Stimulated activated CD4-positive, alpha-beta T cell treated with anti-CD3 and anti-CD28 coated beads, Interleukin-1b, Interleukin-23, amount 100 ng/mL, for 1 hour (primary cell): ENCODE results near the gene SPEM1.
A peak's percentile ranks its signal among the peaks of the same experiment; 100 is the strongest.

Experiments used
- DNase-seq, 2 donors: peaks; one replicate each; pipeline ENCODE4 v3.0.0-alpha.2; 2020; ENCODE audit warnings: low read depth in 2 of 2

The SPEM1 gene

DNA sequence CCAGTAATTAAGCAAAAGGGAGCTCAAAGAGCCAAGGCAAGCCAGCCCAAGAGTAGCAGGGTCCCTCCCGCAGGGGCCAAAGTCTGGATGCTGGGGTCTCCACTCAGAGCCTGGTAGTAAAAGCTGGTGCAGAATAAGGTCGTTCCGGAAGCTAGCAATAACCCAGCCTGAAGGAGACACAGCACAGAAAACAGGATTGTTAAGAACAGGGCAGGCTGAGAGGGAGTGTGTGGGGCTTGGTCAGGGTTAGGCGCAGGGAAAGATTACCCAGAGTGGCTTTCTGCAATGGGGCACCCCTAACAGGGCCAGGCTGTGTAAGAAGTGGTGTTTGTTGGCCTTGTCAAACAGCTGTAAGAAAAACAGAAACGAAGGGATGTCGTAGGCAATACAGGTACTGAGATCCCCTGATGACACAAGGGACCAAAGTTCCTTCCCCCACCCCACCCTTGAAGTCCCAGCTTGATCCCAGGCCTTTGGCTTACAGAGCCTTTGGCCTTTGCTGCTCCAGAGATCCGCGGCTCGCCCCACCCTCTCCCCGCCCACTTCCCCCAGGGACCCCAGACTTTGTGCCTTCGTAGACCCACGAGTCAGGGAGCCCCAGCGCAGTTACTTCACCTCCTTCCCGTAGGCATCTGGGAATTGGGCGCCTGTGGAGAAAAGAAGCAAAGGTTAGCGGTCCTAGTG is 16.9 kb upstream of the SPEM1 start:
- DNase-seq = no peak

DNA sequence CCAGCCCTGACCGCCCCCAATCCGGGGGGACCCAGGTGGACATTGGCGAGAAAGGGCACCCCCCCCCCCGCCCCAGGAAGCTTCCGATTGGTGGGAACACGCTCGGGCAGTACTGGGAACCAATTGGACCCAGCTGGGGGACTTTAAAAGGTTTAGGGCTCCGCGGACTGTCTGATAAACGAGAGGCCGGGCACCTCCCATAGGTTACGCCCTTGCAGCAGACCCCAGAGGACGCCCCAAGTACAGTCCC is 16.5 kb upstream of the SPEM1 start:
- DNase-seq = no peak

DNA sequence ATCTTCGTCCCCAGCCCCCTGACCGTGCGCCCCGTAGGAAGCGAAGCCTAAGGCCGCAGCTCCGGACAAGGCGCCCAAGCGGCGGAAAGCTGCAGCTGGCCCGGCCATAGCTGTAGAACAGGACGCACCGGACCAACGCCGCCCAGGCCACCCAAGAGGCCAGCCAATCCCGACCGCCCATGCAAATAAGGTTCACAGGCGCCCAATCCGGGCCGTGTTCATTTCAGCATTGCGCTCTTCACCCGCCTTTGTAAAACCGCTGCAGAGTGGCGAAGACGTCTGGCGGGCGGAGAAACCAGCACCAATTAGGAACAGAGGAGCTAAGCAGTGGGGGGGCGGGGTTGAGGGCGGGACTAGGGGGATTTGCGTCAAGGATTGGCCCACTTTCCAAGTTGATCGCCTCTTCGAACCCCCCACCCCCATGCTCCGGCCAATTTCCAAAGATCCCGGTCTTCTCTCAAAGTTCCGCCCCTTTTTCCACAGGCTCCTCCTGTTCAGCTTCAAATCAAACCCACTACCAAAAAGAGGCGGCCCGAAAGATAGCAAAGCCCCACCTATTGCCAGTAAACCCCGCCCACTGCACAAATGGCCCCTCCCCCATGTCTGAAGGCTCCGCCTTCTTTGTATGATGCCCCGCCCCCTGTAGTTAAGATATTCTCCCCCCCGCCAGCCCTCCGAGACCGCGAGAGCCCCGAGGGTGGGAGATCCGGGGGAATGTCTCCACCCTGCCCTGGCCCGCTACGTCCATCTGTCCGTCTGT is 16.0 kb upstream of the SPEM1 start, which contains the start of gene TMEM256:
TSS of gene TMEM256 (minus strand) at position 121 of the 760 bp plus-strand sequence. CDS start at position 108, 13 bp downstream.
- DNase-seq = peak; percentile 86 to 88

DNA sequence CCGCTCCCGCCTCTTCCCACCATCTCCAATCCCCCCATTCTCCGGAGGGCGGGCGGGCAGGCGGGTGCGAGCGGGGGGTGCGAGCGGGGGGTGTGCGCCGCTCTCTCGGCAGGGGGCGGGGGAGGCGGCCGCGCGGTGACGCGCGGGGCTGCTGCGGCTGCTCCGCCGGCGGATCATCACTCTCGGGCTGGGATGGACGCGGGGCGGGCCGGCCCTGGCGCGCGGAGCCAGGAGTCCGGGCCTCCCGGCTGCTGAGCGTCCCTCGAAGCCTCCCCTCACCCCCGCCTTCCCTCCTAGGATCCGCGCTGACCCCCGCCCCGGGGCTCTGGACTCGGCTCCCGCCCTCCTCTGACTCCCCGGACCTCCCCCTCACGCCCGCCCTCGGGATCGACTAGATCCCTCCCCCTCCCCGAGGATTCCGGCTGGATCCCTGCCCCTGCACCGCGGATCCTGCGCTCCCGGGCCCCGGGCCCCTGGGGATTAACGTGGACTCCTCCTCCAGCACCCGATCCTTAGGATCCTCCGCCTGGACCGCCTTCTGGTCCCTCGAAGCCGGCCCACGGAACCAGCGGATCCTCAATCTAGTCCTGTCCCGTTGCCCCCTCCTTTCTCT is 15.3 kb upstream of the SPEM1 start:
- peak in 1 of 2 donors; percentile 42 for DNase-seq

DNA sequence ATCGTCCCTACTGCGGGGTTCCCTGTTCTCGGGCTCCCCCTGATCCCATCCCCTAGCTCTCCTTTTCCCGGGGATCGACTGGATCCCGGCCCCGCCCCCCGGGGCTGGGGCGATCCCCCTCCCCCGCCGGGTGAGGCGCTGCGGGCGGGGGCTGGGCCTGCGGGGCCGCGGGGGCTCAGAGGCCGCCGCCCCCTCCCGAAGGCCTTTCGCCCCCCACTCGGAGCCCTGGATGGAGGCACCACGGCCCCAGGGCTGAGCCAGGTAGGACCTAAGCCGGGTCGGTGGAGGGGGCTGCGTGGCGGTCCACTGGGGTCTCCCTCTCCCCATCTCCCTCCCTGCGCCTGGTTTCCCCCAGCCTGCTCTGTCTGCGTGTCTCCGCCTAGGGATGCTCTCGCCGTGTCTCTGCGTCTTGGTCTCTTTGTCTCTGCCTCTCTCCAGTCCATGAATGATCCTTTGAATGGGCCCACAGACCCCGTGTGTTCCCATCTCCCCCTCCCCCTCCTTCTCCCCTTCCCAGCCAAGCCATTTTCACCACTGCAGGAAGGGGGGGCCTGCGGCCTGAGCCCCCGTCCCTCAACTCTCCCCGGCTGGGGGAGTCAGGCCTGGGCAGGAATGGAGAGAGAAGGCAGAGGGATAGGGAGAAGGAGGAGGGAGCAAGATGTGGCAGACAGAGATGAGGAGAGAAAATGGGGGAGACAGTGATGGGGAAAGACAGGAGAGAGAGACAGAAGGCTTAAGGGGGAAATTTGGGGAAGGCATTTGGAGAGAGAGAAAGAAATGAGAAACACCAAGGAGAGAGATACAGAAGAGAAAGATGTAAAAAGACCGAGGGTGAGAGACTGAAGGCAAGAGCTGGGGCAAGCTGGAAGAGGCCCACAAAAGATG is 14.5 kb upstream of the SPEM1 start:
- no peak for DNase-seq

DNA sequence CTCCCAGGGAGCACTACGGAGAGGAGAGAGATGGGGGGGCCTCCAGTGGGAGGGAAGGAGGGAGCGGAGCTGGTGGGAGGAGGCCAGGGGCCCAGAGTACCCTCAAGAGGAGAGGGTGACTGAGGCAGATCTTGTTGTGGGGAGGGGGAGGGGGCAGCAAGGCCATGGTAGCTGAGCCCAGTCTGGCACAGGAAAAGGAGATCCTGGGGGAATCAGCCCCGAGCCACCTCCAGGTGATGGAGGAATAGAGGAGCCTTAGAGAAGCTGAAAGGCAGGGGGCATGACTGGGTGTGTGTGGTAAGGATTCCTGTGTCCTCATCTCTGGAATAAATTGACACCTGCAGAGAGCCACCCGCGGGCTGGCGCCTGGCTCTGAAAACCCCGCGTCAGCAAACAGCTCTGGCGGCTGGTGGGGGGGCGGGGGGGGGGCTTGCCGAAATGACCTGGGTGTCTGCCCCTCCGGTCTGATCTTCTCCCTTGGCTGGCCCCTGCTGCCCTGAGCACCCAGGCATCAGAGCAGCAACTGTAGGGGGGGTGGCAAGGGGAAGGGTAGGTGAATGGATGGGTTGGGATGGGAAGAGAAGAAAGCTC is 13.8 kb upstream of the SPEM1 start:
- no peak for DNase-seq

DNA sequence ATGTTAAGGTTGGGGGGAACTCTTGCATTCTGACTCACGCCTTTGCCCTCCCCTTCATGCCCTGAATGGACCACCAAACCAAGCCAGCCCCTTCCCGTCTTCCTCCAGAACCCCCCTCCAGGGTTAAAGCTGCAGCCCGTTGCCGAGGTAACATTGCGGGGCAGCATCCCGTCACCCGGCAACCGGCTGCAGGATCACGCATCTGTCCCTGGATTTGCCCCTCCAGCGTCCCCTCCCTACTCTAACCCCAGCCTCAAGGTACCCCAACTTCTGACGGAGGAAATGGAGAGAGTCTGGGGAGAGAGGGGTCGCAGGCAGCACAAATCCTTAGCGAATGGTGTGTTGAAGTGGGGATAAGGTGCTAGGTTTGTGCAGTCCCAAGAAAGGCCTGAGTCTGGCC is 13.0 kb upstream of the SPEM1 start:
- DNase-seq = no peak

DNA sequence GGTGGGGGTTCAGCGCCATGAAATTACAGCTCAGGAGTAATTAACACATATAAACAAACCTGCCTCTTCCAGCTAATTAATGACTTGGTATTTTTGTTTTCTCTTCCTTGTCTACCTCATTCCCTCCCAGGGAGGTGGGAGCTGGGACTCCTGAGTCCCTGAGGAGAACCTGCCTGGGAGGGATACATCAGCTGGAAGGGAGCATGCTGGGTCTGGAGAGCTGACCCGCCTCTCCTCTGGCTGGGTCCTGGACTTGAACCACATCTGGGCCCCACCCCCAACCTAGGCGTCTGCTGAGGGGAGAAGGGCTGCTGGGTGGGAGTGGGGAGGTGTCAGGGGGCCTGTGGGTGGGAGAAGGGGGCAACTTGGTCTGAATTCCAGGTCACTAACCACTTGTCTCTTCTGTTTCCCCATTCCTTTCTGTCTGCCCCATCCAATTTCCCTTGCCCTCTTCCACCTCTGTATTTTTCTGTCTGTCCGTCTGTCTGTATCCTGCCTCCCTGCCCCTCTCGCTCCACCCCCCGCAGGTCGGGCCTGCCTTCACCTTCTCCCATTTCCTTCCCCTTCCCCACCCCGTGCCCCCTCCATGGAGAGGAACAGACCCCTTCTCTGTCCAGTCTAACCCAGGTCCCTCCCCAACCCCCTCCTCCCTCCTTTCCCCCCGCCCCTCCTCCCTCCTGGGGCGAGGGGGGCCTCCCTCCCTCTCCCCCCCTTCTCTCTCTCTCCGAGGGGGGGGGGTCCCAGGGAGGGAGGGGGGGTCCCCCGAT is 12.5 kb upstream of the SPEM1 start, which contains the start of gene NLGN2:
TSS of gene NLGN2 (plus strand) at position 361 of the 767 bp plus-strand sequence. CDS start 411 bp downstream, outside the sequence.
- DNase-seq = no peak

DNA sequence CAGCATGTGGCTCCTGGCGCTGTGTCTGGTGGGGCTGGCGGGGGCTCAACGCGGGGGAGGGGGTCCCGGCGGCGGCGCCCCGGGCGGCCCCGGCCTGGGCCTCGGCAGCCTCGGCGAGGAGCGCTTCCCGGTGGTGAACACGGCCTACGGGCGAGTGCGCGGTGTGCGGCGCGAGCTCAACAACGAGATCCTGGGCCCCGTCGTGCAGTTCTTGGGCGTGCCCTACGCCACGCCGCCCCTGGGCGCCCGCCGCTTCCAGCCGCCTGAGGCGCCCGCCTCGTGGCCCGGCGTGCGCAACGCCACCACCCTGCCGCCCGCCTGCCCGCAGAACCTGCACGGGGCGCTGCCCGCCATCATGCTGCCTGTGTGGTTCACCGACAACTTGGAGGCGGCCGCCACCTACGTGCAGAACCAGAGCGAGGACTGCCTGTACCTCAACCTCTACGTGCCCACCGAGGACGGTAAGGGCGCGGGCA is 11.8 kb upstream of the SPEM1 start:
- no peak for DNase-seq

DNA sequence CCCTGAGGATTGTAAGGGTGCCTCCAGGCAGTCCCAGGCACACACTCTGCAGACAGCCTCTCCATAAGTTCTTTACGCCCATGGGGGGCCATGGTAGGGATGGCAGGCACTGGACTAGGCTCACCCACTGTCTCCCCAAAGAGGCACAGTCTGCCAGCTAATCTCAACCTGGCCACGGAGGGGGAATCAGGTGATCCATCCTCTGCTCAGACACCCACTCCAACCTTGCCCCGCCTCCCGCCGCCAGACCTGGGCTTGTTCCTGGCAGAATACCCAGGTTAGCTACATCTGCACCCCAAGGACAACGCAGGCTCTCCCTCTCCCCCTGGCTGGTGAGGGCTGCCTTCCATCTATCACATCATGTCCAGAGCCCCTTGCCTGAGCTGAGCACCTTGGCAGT is 11.3 kb upstream of the SPEM1 start:
- no peak for DNase-seq

DNA sequence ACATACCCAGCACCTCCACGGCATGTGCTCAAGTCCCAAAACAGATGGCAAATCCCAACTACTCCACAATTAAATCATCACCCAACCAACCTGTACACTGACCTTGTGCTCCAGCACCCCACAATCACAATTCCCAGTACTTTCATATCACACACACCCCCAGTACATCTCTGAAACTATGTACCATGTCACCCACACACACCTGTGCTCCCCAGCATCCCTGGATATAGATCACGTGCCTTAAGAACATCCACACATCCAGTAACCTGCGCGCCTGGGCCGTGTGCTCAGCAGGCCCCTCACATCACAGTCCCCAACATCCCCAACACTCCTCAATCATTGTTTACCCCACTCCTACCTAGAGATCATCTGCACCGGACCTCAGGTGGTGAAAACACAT is 10.4 kb upstream of the SPEM1 start:
- no peak for DNase-seq

DNA sequence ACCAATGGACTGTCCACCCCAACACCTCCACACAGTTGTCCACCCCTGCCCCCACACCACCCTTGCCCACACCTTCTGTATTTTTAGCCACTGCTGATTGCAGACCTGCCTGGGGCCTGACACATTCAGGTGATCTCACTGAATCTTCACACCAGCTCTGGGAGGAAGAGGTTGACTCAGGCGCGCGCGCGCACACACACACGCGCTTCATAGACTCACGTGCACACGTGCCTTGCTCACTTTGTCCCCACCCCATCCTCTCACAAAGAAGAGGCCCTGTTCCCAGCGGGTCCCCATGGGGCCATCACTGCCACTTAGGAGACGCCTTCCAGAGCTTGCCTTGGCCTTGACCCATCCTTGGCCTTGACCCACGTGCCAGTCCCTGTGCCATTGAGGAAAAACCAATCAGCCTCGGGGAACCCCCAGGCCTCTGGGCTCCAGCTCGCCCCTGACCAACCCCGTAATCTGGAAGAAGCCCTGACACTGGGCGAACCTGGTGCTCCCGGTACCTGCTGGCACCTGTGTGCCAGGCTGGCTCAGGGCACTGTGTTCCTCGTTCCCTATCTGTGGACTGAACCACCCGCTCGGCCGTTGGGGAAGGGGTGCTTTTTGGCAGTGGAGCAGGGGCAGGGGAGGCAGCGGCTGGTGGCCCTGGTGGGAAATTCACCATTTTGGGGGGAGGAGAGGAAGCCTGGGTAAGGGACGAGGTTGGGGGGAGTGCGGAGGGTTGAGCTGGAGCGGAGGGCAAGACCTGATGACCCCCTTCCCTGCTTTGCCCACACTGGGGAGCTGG is 9.3 kb upstream of the SPEM1 start:
- no peak for DNase-seq

DNA sequence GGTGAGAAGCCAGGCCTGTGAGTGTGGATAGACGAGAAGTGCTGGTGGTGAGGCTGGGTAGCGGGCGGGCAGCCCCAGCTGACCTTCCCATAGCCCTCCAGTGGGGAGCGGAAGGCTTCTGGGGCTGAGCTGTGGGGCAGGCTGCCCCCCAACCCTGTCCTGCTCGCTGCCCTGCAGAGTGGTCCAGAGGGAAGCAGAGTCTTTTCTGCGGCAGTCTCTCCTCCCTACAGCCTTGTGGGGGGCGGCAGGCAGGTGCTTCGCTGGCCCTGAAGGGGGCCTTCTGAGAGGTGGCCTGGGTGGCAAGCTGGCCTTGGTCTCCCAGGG is 8.7 kb upstream of the SPEM1 start:
- DNase-seq = no peak

DNA sequence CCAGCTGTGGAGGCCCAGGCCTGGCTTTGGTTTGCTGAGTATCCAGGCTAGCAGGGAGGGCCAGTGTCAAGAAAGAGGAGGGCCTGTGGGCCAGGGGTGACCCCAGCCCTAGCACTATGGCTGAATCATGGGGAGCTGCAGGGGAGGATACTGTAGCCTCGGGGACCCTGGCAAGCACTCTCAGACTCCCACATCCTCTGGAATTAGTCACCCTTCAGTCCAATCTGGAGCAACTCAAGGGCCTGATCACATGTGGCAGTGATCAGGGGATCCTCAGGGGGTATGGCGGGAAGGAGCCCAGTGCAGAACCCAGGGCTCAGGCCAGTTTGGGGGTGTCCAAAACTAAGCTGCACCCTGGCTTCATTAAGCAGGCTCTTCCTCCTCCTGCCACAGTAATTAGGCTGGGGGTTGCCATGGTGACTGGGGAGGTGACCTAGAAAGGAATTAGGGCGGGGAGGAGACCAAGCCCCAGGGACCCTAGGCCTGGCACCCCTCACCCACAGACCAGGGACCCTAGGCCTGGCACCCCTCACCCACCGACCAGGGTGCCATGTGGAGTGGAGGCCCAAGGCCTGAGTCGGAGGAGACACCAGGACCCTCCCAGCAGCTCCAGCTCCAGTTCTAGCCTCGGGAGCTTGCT is 6.7 kb upstream of the SPEM1 start:
- DNase-seq = no peak

DNA sequence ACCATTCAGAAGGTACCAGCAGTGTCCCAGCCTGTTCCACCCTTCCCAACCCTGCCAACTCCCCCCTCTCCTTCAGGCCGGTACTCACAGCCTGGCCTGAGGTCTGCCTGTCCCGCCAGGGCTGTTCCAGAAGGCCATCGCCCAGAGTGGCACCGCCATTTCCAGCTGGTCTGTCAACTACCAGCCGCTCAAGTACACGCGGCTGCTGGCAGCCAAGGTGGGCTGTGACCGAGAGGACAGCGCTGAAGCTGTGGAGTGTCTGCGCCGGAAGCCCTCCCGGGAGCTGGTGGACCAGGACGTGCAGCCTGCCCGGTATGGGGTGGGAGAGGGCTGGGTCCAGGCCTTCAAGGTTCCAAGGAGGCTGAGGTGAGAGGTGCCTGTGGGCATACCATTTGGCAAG is 5.3 kb upstream of the SPEM1 start:
- no peak for DNase-seq

DNA sequence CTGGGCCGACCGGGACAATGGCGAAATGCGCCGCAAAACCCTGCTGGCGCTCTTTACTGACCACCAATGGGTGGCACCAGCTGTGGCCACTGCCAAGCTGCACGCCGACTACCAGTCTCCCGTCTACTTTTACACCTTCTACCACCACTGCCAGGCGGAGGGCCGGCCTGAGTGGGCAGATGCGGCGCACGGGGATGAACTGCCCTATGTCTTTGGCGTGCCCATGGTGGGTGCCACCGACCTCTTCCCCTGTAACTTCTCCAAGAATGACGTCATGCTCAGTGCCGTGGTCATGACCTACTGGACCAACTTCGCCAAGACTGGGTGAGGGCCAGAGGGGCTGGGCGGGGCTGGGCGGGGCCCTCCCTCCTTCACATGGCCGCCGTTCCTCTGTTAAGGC is 4.3 kb upstream of the SPEM1 start:
- DNase-seq = no peak

DNA sequence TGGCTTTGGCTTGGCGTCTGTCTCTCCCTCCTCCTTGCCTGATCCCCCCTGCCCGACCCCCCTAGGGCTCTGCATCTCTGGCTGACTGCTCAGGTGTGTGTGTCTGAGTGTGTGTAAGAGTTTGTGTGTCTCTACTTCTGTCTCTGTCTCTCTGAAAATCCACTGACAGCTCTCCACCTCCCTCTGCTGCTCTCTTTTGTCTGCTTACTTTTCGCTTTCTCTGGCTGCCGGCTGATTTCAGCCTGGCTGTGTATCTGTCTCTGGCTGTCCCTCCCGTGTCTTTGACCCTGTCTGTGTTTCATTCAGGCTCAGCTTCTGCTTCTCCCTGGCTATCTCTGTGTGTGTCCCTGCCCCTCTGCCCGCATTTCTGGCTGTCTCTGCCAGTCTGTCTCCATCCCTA is 3.8 kb upstream of the SPEM1 start:
- DNase-seq = no peak

DNA sequence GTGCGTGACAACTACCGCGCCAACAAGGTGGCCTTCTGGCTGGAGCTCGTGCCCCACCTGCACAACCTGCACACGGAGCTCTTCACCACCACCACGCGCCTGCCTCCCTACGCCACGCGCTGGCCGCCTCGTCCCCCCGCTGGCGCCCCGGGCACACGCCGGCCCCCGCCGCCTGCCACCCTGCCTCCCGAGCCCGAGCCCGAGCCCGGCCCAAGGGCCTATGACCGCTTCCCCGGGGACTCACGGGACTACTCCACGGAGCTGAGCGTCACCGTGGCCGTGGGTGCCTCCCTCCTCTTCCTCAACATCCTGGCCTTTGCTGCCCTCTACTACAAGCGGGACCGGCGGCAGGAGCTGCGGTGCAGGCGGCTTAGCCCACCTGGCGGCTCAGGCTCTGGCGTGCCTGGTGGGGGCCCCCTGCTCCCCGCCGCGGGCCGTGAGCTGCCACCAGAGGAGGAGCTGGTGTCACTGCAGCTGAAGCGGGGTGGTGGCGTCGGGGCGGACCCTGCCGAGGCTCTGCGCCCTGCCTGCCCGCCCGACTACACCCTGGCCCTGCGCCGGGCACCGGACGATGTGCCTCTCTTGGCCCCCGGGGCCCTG is 3.0 kb upstream of the SPEM1 start:
- DNase-seq = no peak

DNA sequence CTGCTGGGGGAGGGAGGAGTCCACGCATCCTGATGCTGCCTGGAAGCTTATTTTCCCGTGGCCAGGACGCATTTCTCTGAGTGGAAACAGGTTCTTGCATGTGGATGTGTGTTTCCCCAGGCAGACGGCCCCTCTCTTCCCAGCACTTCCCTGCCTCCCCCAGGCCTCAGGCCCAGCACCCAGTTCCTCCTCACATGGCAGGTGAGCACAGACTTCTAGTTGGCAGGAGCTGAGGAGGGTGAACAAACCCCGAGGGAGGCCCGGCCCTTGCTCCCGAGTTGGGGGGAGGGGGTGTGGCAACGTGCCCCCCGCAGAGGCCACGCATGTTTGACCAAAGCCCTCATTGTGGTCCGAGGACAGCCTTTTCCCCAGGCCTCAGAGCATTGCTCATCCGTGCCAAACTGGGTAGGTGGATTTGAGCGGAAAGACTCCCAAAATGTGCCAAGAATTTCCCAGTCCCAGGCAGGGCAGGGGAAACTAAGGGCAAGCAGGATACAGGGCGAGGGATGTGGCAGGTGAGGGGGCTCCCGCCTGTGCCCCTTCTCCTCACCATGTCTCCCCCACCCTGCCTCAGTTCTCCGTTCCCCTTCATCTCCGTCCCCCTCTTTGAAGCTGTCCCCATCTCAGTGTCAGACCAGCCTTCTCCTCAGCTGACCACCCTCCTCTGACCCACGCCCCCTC is 1.5 kb upstream of the SPEM1 start:
- no peak for DNase-seq
